Activated naive CD8-positive, alpha-beta T cell treated with anti-CD3 and anti-CD28 coated beads, Interleukin-2, amount 50 U/mL, for 24 hours (primary cell): ENCODE results near the gene CA11.
"Not testable (repeated sequence)": the region's sequence is repeated elsewhere in the genome, so short reads cannot be mapped to it uniquely, and the experiment has no call there.

Experiments used
- ATAC-seq: fragments of 150-1000 bp; cut with Tn5 transposase; one replicate; pipeline ENCODE4 v1.10.0; 2021
- DNase-seq: peaks from one replicate; pipeline ENCODE4 v3.0.0; 2021
- H3K27ac Mint-ChIP-seq: one replicate; pipeline ENCODE4 v1.8.0; 2021; ENCODE audit warnings: mild to moderate bottlenecking, mixed read lengths
- H3K27me3 Mint-ChIP-seq: one replicate; pipeline ENCODE4 v1.8.0; 2021; ENCODE audit warnings: mixed read lengths
- H3K36me3 Mint-ChIP-seq: one replicate; pipeline ENCODE4 v1.8.0; 2021; ENCODE audit warnings: low read depth, mixed read lengths
- H3K4me1 Mint-ChIP-seq: one replicate; pipeline ENCODE4 v1.8.0; 2021; ENCODE audit warnings: mixed read lengths
- H3K4me3 Mint-ChIP-seq: one replicate; pipeline ENCODE4 v1.8.0; 2021; ENCODE audit warnings: mild to moderate bottlenecking, moderate library complexity, mixed read lengths
- H3K9me3 Mint-ChIP-seq: one replicate; pipeline ENCODE4 v1.8.0; 2021; ENCODE audit warnings: mixed read lengths

CA11 gene

GRCh38 chr19:48646001-48646721 is at the start of gene CA11:
Gene CA11 (minus strand): TSS chr19:48646187. CDS start chr19:48645632, 555 bp downstream.
- Mint-ChIP-seq H3K36me3 (no peaks in the 10 kb centered on the region), H3K27ac (peak within 1 kb of the TSS; percentile 81), H3K4me1 (peaks cover 36% of the 10 kb centered on the region), H3K27me3 (no peaks in the 10 kb centered on the region), H3K4me3 (peak within 1 kb of the TSS; percentile 79), H3K9me3 (no peaks in the 10 kb centered on the region)
- peak; percentile 92 for DNase-seq
- ATAC-seq, result peak; percentile 87

GRCh38 chr19:48693629-48694028 is 47.6 kb upstream of the CA11 start:
- not testable (repeated sequence) for H3K9me3 Mint-ChIP-seq

GRCh38 chr19:48689449-48689848 is 43.5 kb upstream of the CA11 start:
- DNase-seq, result no peak
- no peak for ATAC-seq
- no peaks in the 10 kb centered on the region for H3K36me3 Mint-ChIP-seq
- H3K27ac Mint-ChIP-seq, result no peak overlapping the region
- no peak overlapping the region for H3K4me3 Mint-ChIP-seq
- H3K4me1 Mint-ChIP-seq, result no peaks in the 10 kb centered on the region
- no peaks in the 10 kb centered on the region for H3K27me3 Mint-ChIP-seq
- H3K9me3 Mint-ChIP-seq, result no peaks in the 10 kb centered on the region

More at GRCh38 chr19:48693629-48694028, 47.6 kb upstream of the CA11 start:
- not testable (repeated sequence) for ATAC-seq, H3K36me3 Mint-ChIP-seq, H3K27ac Mint-ChIP-seq, H3K4me3 Mint-ChIP-seq, DNase-seq, H3K4me1 Mint-ChIP-seq
- peaks cover 23% of the 10 kb centered on the region for H3K27me3 Mint-ChIP-seq

- DNase-seq (no peak), ATAC-seq (no peak)
- H3K4me1 Mint-ChIP-seq, result no peaks in the 10 kb centered on the region
- H3K9me3 Mint-ChIP-seq, result no peaks in the 10 kb centered on the region
- H3K27ac Mint-ChIP-seq, result no peak overlapping the region
- no peak overlapping the region for H3K4me3 Mint-ChIP-seq
- H3K36me3 Mint-ChIP-seq, result no peaks in the 10 kb centered on the region
- H3K27me3 Mint-ChIP-seq, result no peaks in the 10 kb centered on the region
Measured at GRCh38 chr19:48687776-48688175, 41.8 kb upstream of the CA11 start.

GRCh38 chr19:48686637-48687036 is 40.6 kb upstream of the CA11 start:
- not testable (repeated sequence) for ATAC-seq, H3K4me1 Mint-ChIP-seq, H3K9me3 Mint-ChIP-seq, H3K4me3 Mint-ChIP-seq, H3K27me3 Mint-ChIP-seq, H3K27ac Mint-ChIP-seq, H3K36me3 Mint-ChIP-seq, DNase-seq

GRCh38 chr19:48686088-48686487 is 40.1 kb upstream of the CA11 start:
- no peak for DNase-seq
- Mint-ChIP-seq H3K27ac (no peak overlapping the region), H3K4me1 (no peaks in the 10 kb centered on the region), H3K4me3 (no peak overlapping the region), H3K27me3 (no peaks in the 10 kb centered on the region), H3K9me3 (no peaks in the 10 kb centered on the region), H3K36me3 (no peaks in the 10 kb centered on the region)
- no peak for ATAC-seq

- Mint-ChIP-seq H3K27me3 (no peaks in the 10 kb centered on the region), H3K27ac (no peak overlapping the region), H3K36me3 (no peaks in the 10 kb centered on the region), H3K9me3 (no peaks in the 10 kb centered on the region), H3K4me1 (no peaks in the 10 kb centered on the region), H3K4me3 (no peak overlapping the region)
- no peak for ATAC-seq
- DNase-seq, result no peak
Measured at GRCh38 chr19:48685583-48685982, 39.6 kb upstream of the CA11 start.

- Mint-ChIP-seq H3K4me3 (no peak overlapping the region), H3K27me3 (no peaks in the 10 kb centered on the region), H3K27ac (no peak overlapping the region), H3K9me3 (no peaks in the 10 kb centered on the region), H3K36me3 (no peaks in the 10 kb centered on the region), H3K4me1 (no peaks in the 10 kb centered on the region)
- ATAC-seq (no peak), DNase-seq (no peak)
Measured at GRCh38 chr19:48683349-48683748, 37.4 kb upstream of the CA11 start.

GRCh38 chr19:48681127-48681470 is 35.1 kb upstream of the CA11 start:
- no peaks in the 10 kb centered on the region for H3K9me3 Mint-ChIP-seq
- H3K4me1 Mint-ChIP-seq, result no peaks in the 10 kb centered on the region
- ATAC-seq (peak; percentile 46), DNase-seq (no peak)
- no peak overlapping the region for H3K27ac Mint-ChIP-seq
- H3K27me3 Mint-ChIP-seq, result no peaks in the 10 kb centered on the region
- no peaks in the 10 kb centered on the region for H3K36me3 Mint-ChIP-seq
- no peak overlapping the region for H3K4me3 Mint-ChIP-seq

GRCh38 chr19:48680436-48681126 is 34.6 kb upstream of the CA11 start:
- H3K4me1 Mint-ChIP-seq, result no peaks in the 10 kb centered on the region
- no peak for DNase-seq
- no peak for ATAC-seq
- H3K27ac Mint-ChIP-seq, result no peak overlapping the region
- H3K9me3 Mint-ChIP-seq, result no peaks in the 10 kb centered on the region
- no peaks in the 10 kb centered on the region for H3K27me3 Mint-ChIP-seq
- H3K36me3 Mint-ChIP-seq, result no peaks in the 10 kb centered on the region
- no peak overlapping the region for H3K4me3 Mint-ChIP-seq

- not testable (repeated sequence) for H3K36me3 Mint-ChIP-seq, DNase-seq, H3K27me3 Mint-ChIP-seq, H3K4me1 Mint-ChIP-seq, H3K9me3 Mint-ChIP-seq, ATAC-seq, H3K4me3 Mint-ChIP-seq, H3K27ac Mint-ChIP-seq
Measured at GRCh38 chr19:48680006-48680405, 34.0 kb upstream of the CA11 start.

GRCh38 chr19:48678201-48678600 is 32.2 kb upstream of the CA11 start:
- Mint-ChIP-seq H3K4me1 (peaks cover 6% of the 10 kb centered on the region), H3K36me3 (no peaks in the 10 kb centered on the region), H3K4me3 (no peak overlapping the region), H3K9me3 (no peaks in the 10 kb centered on the region), H3K27me3 (no peaks in the 10 kb centered on the region), H3K27ac (no peak overlapping the region)
- ATAC-seq (no peak), DNase-seq (no peak)

- no peak for DNase-seq
- no peaks in the 10 kb centered on the region for H3K27me3 Mint-ChIP-seq
- H3K27ac Mint-ChIP-seq, result no peak overlapping the region
Measured at GRCh38 chr19:48676887-48677286, 30.9 kb upstream of the CA11 start.

GRCh38 chr19:48676487-48676886 is 30.5 kb upstream of the CA11 start:
- DNase-seq (no peak), ATAC-seq (no peak)
- no peak overlapping the region for H3K4me3 Mint-ChIP-seq

More at GRCh38 chr19:48676887-48677286, 30.9 kb upstream of the CA11 start:
- Mint-ChIP-seq H3K4me1 (peaks cover 6% of the 10 kb centered on the region), H3K4me3 (no peak overlapping the region), H3K36me3 (no peaks in the 10 kb centered on the region), H3K9me3 (no peaks in the 10 kb centered on the region)
- no peak for ATAC-seq

More at GRCh38 chr19:48676487-48676886, 30.5 kb upstream of the CA11 start:
- Mint-ChIP-seq H3K27ac (no peak overlapping the region), H3K27me3 (no peaks in the 10 kb centered on the region), H3K4me1 (peaks cover 6% of the 10 kb centered on the region), H3K9me3 (no peaks in the 10 kb centered on the region), H3K36me3 (no peaks in the 10 kb centered on the region)
